ENCODE measurements around the gene EXPH5. TPM values are rescaled to one million over a fixed set of nuclear protein-coding genes. Genes with fewer than 3 reads are reported as not detected.

The EXPH5 gene
- total and polyA plus RNA-seq, 9 of the 15 experiments (the other 6 are each of a cell fraction or from before 2014, with no cell fraction given): 1.3 to 8.5 (median 4.8) TPM

DNA sequence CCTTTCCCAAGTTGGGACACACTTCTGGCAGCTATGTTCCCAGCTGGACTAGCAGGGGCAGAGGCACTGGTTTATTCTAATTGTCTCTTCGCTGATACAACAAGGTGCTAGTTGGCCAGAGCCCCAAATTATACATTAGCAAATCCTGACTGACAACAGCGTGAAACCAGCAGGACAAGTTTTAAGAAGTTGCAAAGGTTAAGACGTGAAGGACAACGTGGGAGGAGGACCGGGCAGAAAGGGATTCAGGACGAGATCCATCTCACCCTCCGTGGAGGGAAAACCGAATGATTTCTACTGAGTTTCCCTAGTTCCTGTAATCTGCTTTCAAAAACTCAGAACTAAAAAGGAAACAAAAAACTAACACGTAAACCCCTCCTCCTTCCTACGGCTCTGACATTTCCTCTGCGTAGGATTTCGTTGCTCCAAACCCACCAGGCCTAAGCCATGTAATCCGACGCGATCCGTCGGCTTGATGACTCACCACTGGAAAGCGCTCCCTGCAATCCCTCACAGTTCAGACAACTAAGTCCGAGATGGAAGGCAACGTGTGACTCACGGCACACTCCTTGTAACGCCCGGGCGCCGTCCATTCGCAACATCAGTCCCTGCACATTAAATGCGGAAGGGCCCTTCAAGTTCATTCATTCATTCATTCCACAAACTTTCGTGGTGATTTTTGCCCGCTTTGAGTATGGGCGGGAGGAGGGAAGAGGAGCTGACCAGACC lies 96.1 kb downstream of the EXPH5 start (continued):
- TF ChIP-seq, protein P1, sequence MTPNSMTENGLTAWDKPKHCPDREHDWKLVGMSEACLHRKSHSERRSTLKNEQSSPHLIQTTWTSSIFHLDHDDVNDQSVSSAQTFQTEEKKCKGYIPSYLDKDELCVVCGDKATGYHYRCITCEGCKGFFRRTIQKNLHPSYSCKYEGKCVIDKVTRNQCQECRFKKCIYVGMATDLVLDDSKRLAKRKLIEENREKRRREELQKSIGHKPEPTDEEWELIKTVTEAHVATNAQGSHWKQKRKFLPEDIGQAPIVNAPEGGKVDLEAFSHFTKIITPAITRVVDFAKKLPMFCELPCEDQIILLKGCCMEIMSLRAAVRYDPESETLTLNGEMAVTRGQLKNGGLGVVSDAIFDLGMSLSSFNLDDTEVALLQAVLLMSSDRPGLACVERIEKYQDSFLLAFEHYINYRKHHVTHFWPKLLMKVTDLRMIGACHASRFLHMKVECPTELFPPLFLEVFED (CRISPR knock-in tag; conservative IDR thresholded peaks at IDR 0.05): 0 out of 2 replicates have a peak, but pooled peaks have one; percentile 49
- TF ChIP-seq MTA2 (IDR thresholded peaks at IDR 0.05; ENCODE audit: low read depth): no peak
- TF ChIP-seq SMAD2 (IDR thresholded peaks at IDR 0.05; ENCODE audit: low read depth, low read length): no peak
- no peak for TF ChIP-seq ZNF586 (CRISPR knock-in tag; conservative IDR thresholded peaks at IDR 0.05)
- TF ChIP-seq RFX1 (IDR thresholded peaks at IDR 0.05): no peak
- no peak for TF ChIP-seq RBFOX2 (IDR thresholded peaks at IDR 0.05; ENCODE audit: low read depth, low read length)
- peak; percentile 70 for TF ChIP-seq ZNF263 (CRISPR knock-in tag; IDR thresholded peaks at IDR 0.05; ENCODE audit: borderline replicate concordance)
- peak; percentile 40; the same call in 1 of the 2 replicates for TF ChIP-seq TOE1 (IDR thresholded peaks at IDR 0.05; ENCODE audit: borderline replicate concordance)
- TF ChIP-seq TOE1 (CRISPR knock-in tag; IDR thresholded peaks at IDR 0.05; ENCODE audit: borderline replicate concordance, low read depth): no peak
- no peak for TF ChIP-seq ZC3H11A (IDR thresholded peaks at IDR 0.05; ENCODE audit: low read depth, low read length)
- TF ChIP-seq YY1 (IDR thresholded peaks at IDR 0.05; ENCODE audit: borderline replicate concordance in 1 of 3, control insufficient read depth in 1 of 3, extremely low read depth in 1 of 3, insufficient read depth in 3 of 3, insufficient read length in 1 of 3, insufficient replicate concordance in 2 of 3, low read depth in 1 of 3, low read length in 2 of 3): peak in 2 of 3 experiments; percentile 70 to 79
- TF ChIP-seq ZNF57 (CRISPR knock-in tag; IDR thresholded peaks at IDR 0.05): no peak
- TF ChIP-seq, protein P2, sequence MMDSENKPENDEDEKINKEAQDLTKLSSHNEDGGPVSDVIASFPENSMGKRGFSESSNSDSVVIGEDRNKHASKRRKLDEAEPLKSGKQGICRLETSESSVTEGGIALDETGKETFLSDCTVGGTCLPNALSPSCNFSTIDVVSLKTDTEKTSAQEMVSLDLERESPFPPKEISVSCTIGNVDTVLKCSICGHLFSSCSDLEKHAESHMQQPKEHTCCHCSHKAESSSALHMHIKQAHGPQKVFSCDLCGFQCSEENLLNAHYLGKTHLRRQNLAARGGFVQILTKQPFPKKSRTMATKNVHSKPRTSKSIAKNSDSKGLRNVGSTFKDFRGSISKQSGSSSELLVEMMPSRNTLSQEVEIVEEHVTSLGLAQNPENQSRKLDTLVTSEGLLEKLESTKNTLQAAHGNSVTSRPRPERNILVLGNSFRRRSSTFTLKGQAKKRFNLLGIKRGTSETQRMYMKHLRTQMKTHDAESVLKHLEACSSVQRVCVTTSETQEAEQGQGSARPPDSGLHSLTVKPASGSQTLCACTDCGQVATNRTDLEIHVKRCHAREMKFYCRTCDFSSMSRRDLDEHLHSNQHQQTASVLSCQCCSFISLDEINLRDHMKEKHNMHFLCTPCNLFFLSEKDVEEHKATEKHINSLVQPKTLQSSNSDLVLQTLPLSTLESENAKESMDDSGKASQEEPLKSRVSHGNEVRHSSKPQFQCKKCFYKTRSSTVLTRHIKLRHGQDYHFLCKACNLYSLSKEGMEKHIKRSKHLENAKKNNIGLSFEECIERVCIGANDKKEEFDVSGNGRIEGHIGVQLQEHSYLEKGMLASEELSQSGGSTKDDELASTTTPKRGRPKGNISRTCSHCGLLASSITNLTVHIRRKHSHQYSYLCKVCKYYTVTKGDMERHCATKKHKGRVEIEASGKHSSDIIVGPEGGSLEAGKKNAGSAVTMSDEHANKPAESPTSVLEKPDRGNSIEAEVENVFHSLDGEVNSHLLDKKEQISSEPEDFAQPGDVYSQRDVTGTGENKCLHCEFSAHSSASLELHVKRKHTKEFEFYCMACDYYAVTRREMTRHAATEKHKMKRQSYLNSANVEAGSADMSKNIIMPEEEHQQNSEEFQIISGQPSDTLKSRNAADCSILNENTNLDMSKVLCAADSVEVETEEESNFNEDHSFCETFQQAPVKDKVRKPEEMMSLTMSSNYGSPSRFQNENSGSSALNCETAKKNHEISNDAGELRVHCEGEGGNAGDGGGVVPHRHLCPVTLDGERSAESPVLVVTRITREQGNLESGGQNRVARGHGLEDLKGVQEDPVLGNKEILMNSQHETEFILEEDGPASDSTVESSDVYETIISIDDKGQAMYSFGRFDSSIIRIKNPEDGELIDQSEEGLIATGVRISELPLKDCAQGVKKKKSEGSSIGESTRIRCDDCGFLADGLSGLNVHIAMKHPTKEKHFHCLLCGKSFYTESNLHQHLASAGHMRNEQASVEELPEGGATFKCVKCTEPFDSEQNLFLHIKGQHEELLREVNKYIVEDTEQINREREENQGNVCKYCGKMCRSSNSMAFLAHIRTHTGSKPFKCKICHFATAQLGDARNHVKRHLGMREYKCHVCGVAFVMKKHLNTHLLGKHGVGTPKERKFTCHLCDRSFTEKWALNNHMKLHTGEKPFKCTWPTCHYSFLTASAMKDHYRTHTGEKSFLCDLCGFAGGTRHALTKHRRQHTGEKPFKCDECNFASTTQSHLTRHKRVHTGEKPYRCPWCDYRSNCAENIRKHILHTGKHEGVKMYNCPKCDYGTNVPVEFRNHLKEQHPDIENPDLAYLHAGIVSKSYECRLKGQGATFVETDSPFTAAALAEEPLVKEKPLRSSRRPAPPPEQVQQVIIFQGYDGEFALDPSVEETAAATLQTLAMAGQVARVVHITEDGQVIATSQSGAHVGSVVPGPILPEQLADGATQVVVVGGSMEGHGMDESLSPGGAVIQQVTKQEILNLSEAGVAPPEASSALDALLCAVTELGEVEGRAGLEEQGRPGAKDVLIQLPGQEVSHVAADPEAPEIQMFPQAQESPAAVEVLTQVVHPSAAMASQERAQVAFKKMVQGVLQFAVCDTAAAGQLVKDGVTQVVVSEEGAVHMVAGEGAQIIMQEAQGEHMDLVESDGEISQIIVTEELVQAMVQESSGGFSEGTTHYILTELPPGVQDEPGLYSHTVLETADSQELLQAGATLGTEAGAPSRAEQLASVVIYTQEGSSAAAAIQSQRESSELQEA (IDR thresholded peaks at IDR 0.05; ENCODE audit: low read depth): no peak; the same call in 1 of the 2 replicates
- peak; percentile 45; the same call in 1 of the 2 replicates for TF ChIP-seq SOX6 (IDR thresholded peaks at IDR 0.05)
- no peak for TF ChIP-seq ZNF140 (CRISPR knock-in tag; IDR thresholded peaks at IDR 0.05)
- TF ChIP-seq NFE2L1 (tag; IDR thresholded peaks at IDR 0.05; ENCODE audit: borderline replicate concordance, low read depth): no peak
- TF ChIP-seq KDM4B (IDR thresholded peaks at IDR 0.05; ENCODE audit: borderline replicate concordance in 2 of 2, low read depth in 1 of 2): 0 out of 4 replicates have a peak, but pooled peaks of 1 of the 2 experiments have one; percentile 11
